H7 (cell line): ENCODE data around the gene ALPK1. TPM values are rescaled to one million over a fixed set of nuclear protein-coding genes. Genes with fewer than 3 reads are reported as not detected.
"Not testable (repeated sequence)": the region's sequence is repeated elsewhere in the genome, so short reads cannot be mapped to it uniquely, and the experiment has no call there.

Experiments
- DNase-seq: peaks from one replicate; pipeline ENCODE4 v3.0.0; 2012
- H3K27me3 ChIP-seq: 2 replicates; pipeline ENCODE4 v1.6.0; 2011; ENCODE audit warnings: mild to moderate bottlenecking, low read length; ENCODE audit not compliant: control insufficient read depth, insufficient read depth
- H3K36me3 ChIP-seq: replicated peaks from 2 replicates; pipeline ENCODE4 v1.5.1; 2011; ENCODE audit warnings: low read length; ENCODE audit not compliant: control insufficient read depth, insufficient read depth
- H3K4me3 ChIP-seq: 2 replicates; pipeline ENCODE4 v1.5.1; 2011; ENCODE audit warnings: low read depth, mild to moderate bottlenecking, control low read depth, low read length, moderate library complexity; ENCODE audit not compliant: insufficient read depth
- total RNA-seq: library from RNA; depleted of rRNA; stranded (reverse); fragments of >200 nt; shearing (Covaris generic); gene quantifications from 2 replicates; pipeline ENCODE4 v1.2.3, GENCODE V29; 2014

The ALPK1 gene
- total RNA-seq, 1 experiment from 2014 or later, result not detected

- no peaks in the 10 kb centered on the region for H3K36me3 ChIP-seq
- H3K4me3 ChIP-seq, result no peak overlapping the region
- no peaks in the 10 kb centered on the region for H3K27me3 ChIP-seq
- DNase-seq, result no peak
Measured at GRCh38 chr4:112302320-112303274, 5.4 kb downstream of the ALPK1 start.

- H3K27me3 ChIP-seq, H3K4me3 ChIP-seq, DNase-seq, H3K36me3 ChIP-seq: not testable (repeated sequence)
Measured at GRCh38 chr4:112305477-112305876, 8.3 kb downstream of the ALPK1 start.

DNA sequence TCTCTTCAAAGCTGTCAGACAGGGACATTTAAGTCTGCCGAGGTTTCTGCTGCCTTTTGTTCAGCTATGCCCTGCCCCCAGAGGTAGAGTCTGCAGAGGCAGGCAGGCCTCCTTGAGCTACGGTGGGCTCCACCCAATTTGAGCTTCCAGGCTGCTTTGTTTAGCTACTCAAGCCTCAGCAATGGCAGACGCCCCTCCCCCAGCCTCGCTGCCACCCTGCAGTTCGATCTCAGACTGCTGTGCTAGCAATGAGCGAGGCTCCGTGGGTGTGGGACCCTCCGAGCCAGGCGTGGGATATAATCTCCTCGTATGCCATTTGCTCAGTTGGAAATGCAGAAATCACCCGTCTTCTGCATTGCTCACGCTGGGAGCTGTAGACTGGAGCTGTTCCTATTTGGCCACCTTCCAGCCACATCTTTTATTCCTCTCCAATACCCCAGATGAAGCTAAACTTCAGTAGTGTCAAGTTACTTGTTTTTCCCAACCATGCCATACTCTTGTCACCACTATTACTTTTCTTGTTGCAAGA lies 12.2 kb downstream of the ALPK1 start:
- not testable (repeated sequence) for H3K36me3 ChIP-seq, H3K4me3 ChIP-seq, DNase-seq, H3K27me3 ChIP-seq

- Histone ChIP-seq H3K27me3 (no peaks in the 10 kb centered on the region), H3K4me3 (no peak overlapping the region), H3K36me3 (no peaks in the 10 kb centered on the region)
- DNase-seq, result no peak
Measured at GRCh38 chr4:112311516-112311915, 14.3 kb downstream of the ALPK1 start.

GRCh38 chr4:112312610-112313239 lies 15.6 kb downstream of the ALPK1 start:
- DNase-seq, result no peak
- Histone ChIP-seq H3K4me3 (no peak overlapping the region), H3K36me3 (no peaks in the 10 kb centered on the region), H3K27me3 (no peaks in the 10 kb centered on the region)

DNA sequence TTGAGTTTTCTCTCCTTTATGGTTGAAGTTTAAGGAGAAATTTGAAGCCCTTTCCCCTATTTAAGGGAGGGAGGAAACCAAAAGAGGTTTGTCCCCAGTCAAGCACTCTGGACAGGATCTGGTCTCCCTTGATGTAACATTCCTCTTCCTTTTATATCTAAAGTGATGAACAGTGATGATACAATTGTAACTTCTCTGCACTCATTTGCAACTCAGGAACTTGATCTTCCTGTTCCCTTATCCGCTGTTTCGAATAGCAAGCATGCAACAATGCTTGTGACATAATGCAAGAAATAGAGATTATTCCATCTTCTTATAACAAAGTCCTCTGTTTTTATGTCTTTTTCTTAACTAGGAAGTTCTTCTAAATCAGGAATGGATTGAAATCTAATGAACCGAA lies 18.3 kb downstream of the ALPK1 start:
- Histone ChIP-seq H3K4me3 (no peak overlapping the region), H3K27me3 (no peaks in the 10 kb centered on the region), H3K36me3 (no peaks in the 10 kb centered on the region)
- DNase-seq, result no peak

- H3K4me3 ChIP-seq, result no peak overlapping the region
- no peak for DNase-seq
Measured at GRCh38 chr4:112316360-112316759, 19.2 kb downstream of the ALPK1 start.

GRCh38 chr4:112318239-112319142 lies 21.3 kb downstream of the ALPK1 start:
- Histone ChIP-seq H3K4me3 (no peak overlapping the region), H3K27me3 (no peaks in the 10 kb centered on the region), H3K36me3 (no peaks in the 10 kb centered on the region)
- DNase-seq, result no peak

More at GRCh38 chr4:112316360-112316759, 19.2 kb downstream of the ALPK1 start:
- Histone ChIP-seq H3K27me3 (no peaks in the 10 kb centered on the region), H3K36me3 (no peaks in the 10 kb centered on the region)

DNA sequence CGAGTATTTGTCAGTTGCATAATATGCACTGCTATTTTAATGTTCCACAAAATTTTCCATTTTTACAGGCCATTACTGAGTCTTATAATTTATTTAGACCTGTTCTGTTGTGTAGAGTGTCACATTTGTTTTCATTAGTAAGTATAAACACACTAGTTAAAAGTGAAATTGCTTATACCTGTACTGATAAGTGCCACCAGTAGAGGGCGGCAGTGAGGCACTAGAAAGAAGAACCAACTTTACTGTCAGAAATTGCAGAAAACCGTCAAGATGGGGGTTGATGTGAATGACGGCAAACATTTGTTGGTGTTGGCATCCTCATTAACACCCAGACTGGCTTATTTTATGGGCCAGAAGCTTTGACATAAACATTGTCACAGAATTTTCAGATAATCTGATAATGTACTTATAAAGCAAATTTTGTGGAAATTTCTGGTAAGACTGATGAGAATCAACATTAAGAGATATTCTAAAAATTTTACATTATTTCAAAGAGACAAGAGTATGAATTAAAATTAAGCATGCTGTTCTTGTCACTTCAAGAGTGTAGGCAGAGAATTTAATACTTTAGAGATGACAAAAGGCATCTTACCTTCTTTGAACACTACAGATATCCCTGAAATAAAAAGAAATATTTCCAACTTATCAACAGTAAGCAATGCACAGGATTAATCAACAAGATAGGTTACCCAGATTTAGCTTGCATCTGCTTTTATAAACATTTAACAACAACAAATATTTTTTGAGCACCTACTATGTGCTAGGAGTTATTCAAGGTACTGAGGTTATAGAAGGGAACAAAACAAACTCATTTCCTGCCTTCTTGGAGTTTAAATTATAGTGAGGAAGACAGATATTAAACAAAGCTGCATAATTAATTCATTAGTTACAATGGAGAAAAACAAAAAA lies 24.9 kb downstream of the ALPK1 start:
- Histone ChIP-seq H3K27me3 (no peaks in the 10 kb centered on the region), H3K36me3 (no peaks in the 10 kb centered on the region), H3K4me3 (no peak overlapping the region)
- peak; percentile 65 for DNase-seq

DNA sequence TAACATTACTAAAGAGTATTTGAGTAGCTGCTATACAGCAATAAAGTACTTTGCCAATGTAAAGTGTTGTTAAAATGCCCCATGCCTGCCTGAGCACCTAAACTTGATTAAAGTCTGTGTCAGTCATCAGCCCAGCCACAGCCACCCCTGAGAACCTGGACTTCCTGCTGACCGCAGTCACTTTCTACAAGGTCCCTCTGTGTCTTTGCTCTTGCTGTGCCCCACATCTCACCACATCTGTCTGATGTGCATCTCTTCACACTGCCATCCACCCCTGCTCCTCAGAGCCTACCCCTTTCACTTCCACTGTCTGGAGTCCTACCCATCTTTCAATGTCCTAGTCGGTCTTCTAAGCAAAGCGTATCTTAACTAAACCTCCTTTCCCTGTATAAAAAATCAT lies 25.7 kb downstream of the ALPK1 start:
- no peaks in the 10 kb centered on the region for H3K36me3 ChIP-seq
- no peak overlapping the region for H3K4me3 ChIP-seq
- no peak for DNase-seq
- H3K27me3 ChIP-seq, result no peaks in the 10 kb centered on the region

GRCh38 chr4:112325530-112325929 lies 28.4 kb downstream of the ALPK1 start:
- no peak for DNase-seq
- Histone ChIP-seq H3K36me3 (no peaks in the 10 kb centered on the region), H3K27me3 (0 out of 2 replicates have a peak, but pooled peaks cover 2% of the 10 kb centered on the region), H3K4me3 (no peak overlapping the region)

- DNase-seq, result peak; percentile 30
- 0 out of 2 replicates have a peak, but pooled peaks cover 2% of the 10 kb centered on the region for H3K27me3 ChIP-seq
- no peak overlapping the region for H3K4me3 ChIP-seq
- no peaks in the 10 kb centered on the region for H3K36me3 ChIP-seq
Measured at GRCh38 chr4:112327965-112328733, 31.0 kb downstream of the ALPK1 start.

GRCh38 chr4:112328734-112329130 lies 31.6 kb downstream of the ALPK1 start:
- Histone ChIP-seq H3K27me3 (0 out of 2 replicates have a peak, but pooled peaks cover 2% of the 10 kb centered on the region), H3K4me3 (no peak overlapping the region)

More at GRCh38 chr4:112328734-112329130, 31.6 kb downstream of the ALPK1 start:
- DNase-seq, result no peak
- H3K36me3 ChIP-seq, result no peaks in the 10 kb centered on the region
